Ureter (tissue), 1 donor: ENCODE data around the gene PACRGL. TPM values are rescaled to one million over a fixed set of nuclear protein-coding genes. Genes with fewer than 3 reads are reported as not detected.

Experiments
- DNase-seq: peaks from one replicate; pipeline ENCODE4 v3.0.0-alpha.2; 2020; ENCODE audit warnings: low spot score
- total RNA-seq: library from RNA; stranded (reverse); gene quantifications from one replicate; pipeline ENCODE4 v1.2.4, GENCODE V29; 2023
- donor health status: DM: yes; HTN: yes; CAD: no.

Gene PACRGL
- 36.9 TPM for total RNA-seq

GRCh38 chr4:20700007-20700761 is at the start of gene PACRGL:
Gene PACRGL (plus strand): TSS chr4:20700458. CDS start chr4:20704482, 4,024 bp downstream.
- DNase-seq: peak; percentile 94

- DNase-seq: no peak
Measured at GRCh38 chr4:20652226-20652885, 47.9 kb upstream of the PACRGL start.

GRCh38 chr4:20658456-20658855 is 41.8 kb upstream of the PACRGL start:
- DNase-seq: no peak

- DNase-seq: no peak
Measured at GRCh38 chr4:20662851-20663250, 37.4 kb upstream of the PACRGL start.

- DNase-seq: no peak
Measured at GRCh38 chr4:20666012-20666860, 34.0 kb upstream of the PACRGL start.

- DNase-seq: no peak
Measured at GRCh38 chr4:20672262-20672661, 28.0 kb upstream of the PACRGL start.

- DNase-seq: no peak
Measured at GRCh38 chr4:20675786-20676185, 24.5 kb upstream of the PACRGL start.

GRCh38 chr4:20676501-20677197 is 23.6 kb upstream of the PACRGL start:
- no peak for DNase-seq

GRCh38 chr4:20678400-20678799 is 21.9 kb upstream of the PACRGL start:
- no peak for DNase-seq

- DNase-seq: no peak
Measured at GRCh38 chr4:20679951-20680350, 20.3 kb upstream of the PACRGL start.

GRCh38 chr4:20680736-20681135 is 19.5 kb upstream of the PACRGL start:
- DNase-seq: no peak

- DNase-seq: no peak
Measured at GRCh38 chr4:20681271-20681670, 19.0 kb upstream of the PACRGL start.

- no peak for DNase-seq
Measured at GRCh38 chr4:20682853-20683252, 17.4 kb upstream of the PACRGL start.

- DNase-seq: no peak
Measured at GRCh38 chr4:20683766-20684165, 16.5 kb upstream of the PACRGL start.

- no peak for DNase-seq
Measured at GRCh38 chr4:20684852-20685763, 15.2 kb upstream of the PACRGL start.

- no peak for DNase-seq
Measured at GRCh38 chr4:20687864-20688263, 12.4 kb upstream of the PACRGL start.

- no peak for DNase-seq
Measured at GRCh38 chr4:20696815-20697214, 3.4 kb upstream of the PACRGL start.

- no peak for DNase-seq
Measured at GRCh38 chr4:20698382-20698781, 1.9 kb upstream of the PACRGL start.

- DNase-seq: no peak
Measured at GRCh38 chr4:20698820-20699219, 1.4 kb upstream of the PACRGL start.

GRCh38 chr4:20711335-20711734 is 11.1 kb downstream of the PACRGL start:
- DNase-seq: no peak

- no peak for DNase-seq
Measured at GRCh38 chr4:20723019-20723418, 22.8 kb downstream of the PACRGL start.
